Activated CD4-positive, alpha-beta T cell treated with anti-CD3 and anti-CD28 coated beads for 36 hours (primary cell): ENCODE results near the gene ATE1. TPM values are rescaled to one million over a fixed set of nuclear protein-coding genes. Genes with fewer than 3 reads are reported as not detected.
"Not testable (repeated sequence)": the region's sequence is repeated elsewhere in the genome, so short reads cannot be mapped to it uniquely, and the experiment has no call there.

Experiments used
- ATAC-seq: fragments of 200-7000 bp; cut with Tn5 transposase; one replicate; pipeline ENCODE4 v1.10.0; 2021; ENCODE audit warnings: mild to moderate bottlenecking, moderate library complexity
- CTCF ChIA-PET: fragments of 350-600 bp; sonication (Branson Sonifier 250); formaldehyde crosslinking; loops from one replicate; lab custom pipeline; 2021; ENCODE audit warnings: antibody characterized with exemption; lab: Charles Lee
- POLR2A ChIA-PET: fragments of 350-600 bp; sonication (Branson Sonifier 250); formaldehyde crosslinking; loops from one replicate; lab custom pipeline; 2021; ENCODE audit warnings: antibody characterized with exemption, inconsistent platforms; lab: Charles Lee
- DNase-seq: peaks from one replicate; pipeline ENCODE4 v3.0.0-alpha.2; 2020
- H3K27ac Mint-ChIP-seq: one replicate; pipeline ENCODE4 v1.8.0; 2021; ENCODE audit warnings: mixed read lengths
- H3K27me3 Mint-ChIP-seq: one replicate; pipeline ENCODE4 v1.8.0; 2021; ENCODE audit warnings: mixed read lengths
- H3K36me3 Mint-ChIP-seq: one replicate; pipeline ENCODE4 v1.8.0; 2021; ENCODE audit warnings: low read depth, mixed read lengths
- H3K4me1 Mint-ChIP-seq: one replicate; pipeline ENCODE4 v1.8.0; 2021; ENCODE audit warnings: mixed read lengths
- H3K4me3 Mint-ChIP-seq: one replicate; pipeline ENCODE4 v1.8.0; 2021; ENCODE audit warnings: mild to moderate bottlenecking, moderate library complexity, mixed read lengths
- H3K9me3 Mint-ChIP-seq: one replicate; pipeline ENCODE4 v1.8.0; 2021; ENCODE audit warnings: low read depth, mixed read lengths
- intact Hi-C, 2 experiments: fragments of 100-400 bp; cut with DNase I in 1 of 2; cut with micrococcal nuclease in 1 of 2; formaldehyde crosslinking; loops; one replicate each; pipeline versions ENCODE4 v1.14.2 to v1.15.1; 2022 to 2024; cut with DNase I, micrococcal nuclease
- total RNA-seq, 2 experiments: library from RNA; stranded (reverse); gene quantifications; one replicate each; pipeline ENCODE4 v1.2.3, GENCODE V29; 2021

ATE1 gene
- total RNA-seq, 2 experiments from 2014 or later: 23.2 to 23.9 TPM

DNA sequence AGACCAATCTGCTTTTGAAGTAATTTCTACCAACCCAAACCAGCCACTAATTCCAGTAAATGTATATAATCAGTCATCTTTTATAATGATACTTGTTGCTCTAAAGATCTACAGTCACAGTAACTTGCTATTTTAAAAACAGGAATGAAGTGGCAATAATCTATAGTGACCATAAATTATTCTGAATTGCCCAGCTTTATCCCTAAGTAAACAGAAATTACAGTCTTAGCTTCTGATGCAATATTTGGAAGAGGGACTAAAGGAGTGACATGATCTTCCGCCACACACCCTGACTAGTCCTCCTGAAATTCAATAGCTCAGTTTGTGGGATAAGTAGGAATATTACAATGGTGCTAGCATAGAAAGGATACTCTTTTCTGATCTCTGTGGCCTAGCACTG is 96.1 kb downstream of the ATE1 start:
- H3K36me3 Mint-ChIP-seq: peaks cover 60% of the 10 kb centered on the region
- ChIA-PET POLR2A (no interaction called here), CTCF (interaction anchor here (1.2 kb wide), 1 partner anchor 68 kb away, joined by 3 read pairs; no protein-coding TSS in a partner anchor)
- DNase-seq (no peak), ATAC-seq (no peak)
- no peak overlapping the region for H3K4me3 Mint-ChIP-seq
- H3K4me1 Mint-ChIP-seq: peaks cover 4% of the 10 kb centered on the region
- H3K9me3 Mint-ChIP-seq: peaks cover 1% of the 10 kb centered on the region
- H3K27me3 Mint-ChIP-seq: no peaks in the 10 kb centered on the region
- no peak overlapping the region for H3K27ac Mint-ChIP-seq
- intact Hi-C loops: no loop called here

DNA sequence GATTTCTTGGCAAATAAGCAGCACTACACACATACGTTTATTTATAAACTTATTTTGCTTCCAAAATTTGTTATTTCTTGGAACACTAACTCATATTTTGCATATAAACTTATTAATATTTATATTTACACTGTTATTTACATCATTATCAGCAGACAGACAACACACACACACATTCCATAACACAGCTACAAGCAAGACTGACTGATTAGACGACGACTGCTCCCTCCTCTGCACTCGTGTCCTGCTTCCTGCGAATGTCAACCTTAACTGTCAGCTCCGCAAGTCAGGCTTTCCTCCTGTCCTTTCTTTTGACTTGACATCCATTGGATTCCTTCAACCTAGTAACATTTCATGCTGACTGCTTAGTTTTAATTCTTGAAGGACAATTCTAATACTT is 96.6 kb downstream of the ATE1 start:
- no peak for DNase-seq
- peaks cover 4% of the 10 kb centered on the region for H3K4me1 Mint-ChIP-seq
- no peak for ATAC-seq
- no peaks in the 10 kb centered on the region for H3K27me3 Mint-ChIP-seq
- peaks cover 1% of the 10 kb centered on the region for H3K9me3 Mint-ChIP-seq
- intact Hi-C loops: no loop called here
- no peak overlapping the region for H3K4me3 Mint-ChIP-seq
- ChIA-PET POLR2A (no interaction called here), CTCF (interaction anchor here (1.2 kb wide), 1 partner anchor 69 kb away, joined by 3 read pairs; no protein-coding TSS in a partner anchor)
- H3K36me3 Mint-ChIP-seq: peaks cover 62% of the 10 kb centered on the region
- H3K27ac Mint-ChIP-seq: no peak overlapping the region

DNA sequence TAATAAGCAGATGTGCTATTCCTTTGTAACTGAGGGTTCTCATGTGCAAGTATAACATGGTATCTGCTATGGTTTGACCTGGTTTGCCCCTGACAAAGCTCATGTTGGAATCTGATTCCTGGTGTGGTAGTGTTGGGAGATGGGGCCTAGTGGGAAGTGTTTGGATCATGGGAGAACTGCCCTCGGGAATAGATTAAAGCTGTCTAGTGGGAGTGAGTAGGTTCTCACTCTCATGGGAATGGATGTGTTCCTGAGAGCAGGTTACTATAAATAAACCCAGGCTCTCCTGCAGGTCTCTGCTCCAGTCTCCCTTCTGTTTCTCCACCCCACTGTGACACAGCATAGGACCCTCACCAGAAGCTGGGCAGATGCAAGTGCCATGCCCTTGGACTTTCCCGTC is 97.7 kb downstream of the ATE1 start:
- Mint-ChIP-seq H3K27me3 (no peaks in the 10 kb centered on the region), H3K27ac (no peak overlapping the region), H3K36me3 (peaks cover 55% of the 10 kb centered on the region), H3K9me3 (peaks cover 1% of the 10 kb centered on the region), H3K4me3 (no peak overlapping the region), H3K4me1 (peaks cover 4% of the 10 kb centered on the region)
- intact Hi-C loops: no loop called here
- no peak for ATAC-seq
- ChIA-PET CTCF (interaction anchor here (0.8 to 1.1 kb wide), 2 partner anchors 55 to 57 kb away, joined by 3 read pairs; no protein-coding TSS in a partner anchor), POLR2A (no interaction called here)
- no peak for DNase-seq

DNA sequence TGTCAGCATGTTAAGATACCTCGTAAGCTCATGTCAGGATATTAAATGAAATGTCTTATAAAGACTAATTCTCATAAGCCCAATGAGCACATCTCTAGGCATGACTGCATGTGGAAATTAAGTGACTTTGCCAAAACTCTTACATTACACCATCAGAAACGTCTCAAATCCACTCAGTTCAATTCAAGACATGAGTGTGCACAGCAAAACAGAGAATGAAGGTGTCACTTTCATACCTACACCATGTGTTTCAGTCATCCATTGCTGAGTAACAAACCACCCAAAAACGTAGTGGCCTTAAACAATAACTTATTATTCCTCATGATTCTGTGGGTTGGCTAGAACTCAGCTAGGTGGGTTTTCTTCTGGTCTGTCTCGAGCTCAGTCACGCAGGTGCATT is 99.8 kb downstream of the ATE1 start:
- Mint-ChIP-seq H3K4me3 (no peak overlapping the region), H3K36me3 (peaks cover 43% of the 10 kb centered on the region), H3K27ac (no peak overlapping the region), H3K9me3 (peaks cover 1% of the 10 kb centered on the region), H3K4me1 (peaks cover 4% of the 10 kb centered on the region), H3K27me3 (no peaks in the 10 kb centered on the region)
- CTCF ChIA-PET: interaction anchor here (0.6 to 1.2 kb wide), 3 partner anchors 29 to 73 kb away, joined by 3 to 4 read pairs (median 3); no protein-coding TSS in a partner anchor
- intact Hi-C loops: loop anchor here in 1 of 2 experiments (5.0 kb wide), 1 partner anchor 76 kb away; no protein-coding TSS in a partner anchor
- POLR2A ChIA-PET: no interaction called here
- peak; percentile 86 for ATAC-seq
- DNase-seq: no peak

DNA sequence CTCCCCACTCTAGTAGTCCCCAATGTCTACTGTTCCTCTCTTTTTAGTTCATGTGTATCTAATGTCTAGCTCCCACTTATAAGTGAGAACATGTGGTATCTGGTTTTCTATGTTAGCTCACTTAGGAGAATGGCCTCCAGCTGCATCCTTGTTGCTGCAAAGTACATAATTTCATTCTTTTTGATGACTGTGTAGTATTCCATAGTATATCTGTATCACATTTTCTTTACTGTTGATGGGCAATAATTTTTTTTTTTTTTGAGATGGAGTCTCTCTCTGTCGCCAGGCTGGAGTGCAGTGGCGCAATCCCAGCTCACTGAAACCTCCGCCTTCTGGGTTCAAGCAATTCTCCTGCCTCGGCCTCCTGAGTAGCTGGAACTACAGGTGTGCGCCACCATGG is 101.1 kb downstream of the ATE1 start:
- H3K36me3 Mint-ChIP-seq: peaks cover 35% of the 10 kb centered on the region
- H3K4me1 Mint-ChIP-seq, H3K4me3 Mint-ChIP-seq, H3K27me3 Mint-ChIP-seq, H3K9me3 Mint-ChIP-seq, H3K27ac Mint-ChIP-seq, DNase-seq, POLR2A ChIA-PET, ATAC-seq: not testable (repeated sequence)
- CTCF ChIA-PET: interaction anchor here (0.7 to 0.9 kb wide), 2 partner anchors 40 to 74 kb away, joined by 3 to 5 read pairs; no protein-coding TSS in a partner anchor
- intact Hi-C loops: loop anchor here in 1 of 2 experiments (5.0 kb wide), 1 partner anchor 74 kb away; no protein-coding TSS in a partner anchor

DNA sequence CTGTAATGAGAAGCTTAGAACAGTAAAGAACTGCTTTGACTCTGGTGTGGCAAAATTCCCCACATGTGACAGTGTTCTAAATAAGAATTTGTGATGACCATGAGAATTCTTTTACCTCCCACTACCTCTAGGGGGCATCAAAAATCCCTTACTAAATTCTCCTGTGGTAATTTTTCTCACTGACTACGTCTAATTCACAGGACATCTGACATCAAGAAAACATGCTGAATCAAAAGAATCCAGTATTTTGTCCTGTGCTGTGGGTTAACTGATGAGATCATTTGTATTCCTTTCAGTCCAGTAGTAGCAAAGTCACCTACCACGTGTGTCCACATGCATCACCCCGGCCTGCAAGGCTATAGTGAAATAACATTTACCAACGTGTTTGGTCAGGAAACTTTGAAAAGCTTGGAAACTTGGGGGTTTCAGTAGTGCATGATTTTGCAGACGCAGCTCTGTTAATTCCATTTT is 103.8 kb downstream of the ATE1 start:
- POLR2A ChIA-PET: no interaction called here
- peak; percentile 46 for ATAC-seq
- H3K4me1 Mint-ChIP-seq: peaks cover 4% of the 10 kb centered on the region

DNA sequence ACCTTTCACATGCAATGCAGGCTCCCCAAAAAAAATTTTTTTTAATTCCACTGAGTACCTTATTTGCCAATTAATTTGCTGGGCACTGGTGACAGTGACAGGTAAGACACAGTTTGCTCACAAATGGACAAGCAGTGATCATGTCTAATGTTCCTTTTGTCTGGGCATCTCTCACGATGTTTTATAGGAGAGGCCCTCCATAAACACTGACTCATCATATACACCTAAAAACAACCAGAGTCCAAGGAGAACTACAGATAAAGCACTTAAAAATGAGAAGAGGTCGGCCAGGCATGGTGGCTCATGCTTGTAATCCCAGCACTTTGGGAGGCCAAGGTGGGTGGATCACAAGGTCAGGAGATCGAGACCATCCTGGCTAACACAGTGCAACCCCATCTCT is 105.1 kb downstream of the ATE1 start:
- no peak overlapping the region for H3K27ac Mint-ChIP-seq
- DNase-seq (no peak), ATAC-seq (no peak)
- no peak overlapping the region for H3K4me3 Mint-ChIP-seq
- no peaks in the 10 kb centered on the region for H3K27me3 Mint-ChIP-seq
- ChIA-PET CTCF (interaction anchor here (1.0 to 3.2 kb wide), 8 partner anchors 10 to 78 kb away, joined by 3 to 21 read pairs (median 6); no protein-coding TSS in a partner anchor), POLR2A (no interaction called here)
- H3K4me1 Mint-ChIP-seq: no peaks in the 10 kb centered on the region
- intact Hi-C loops: no loop called here
- H3K36me3 Mint-ChIP-seq: peaks cover 12% of the 10 kb centered on the region
- H3K9me3 Mint-ChIP-seq: no peaks in the 10 kb centered on the region

More for the DNA sequence above, 103.8 kb downstream of the ATE1 start:
- CTCF ChIA-PET: interaction anchor here (0.5 to 3.2 kb wide), 22 partner anchors 9 to 881 kb away, joined by 3 to 21 read pairs (median 5); no protein-coding TSS in a partner anchor
- Mint-ChIP-seq H3K36me3 (peaks cover 24% of the 10 kb centered on the region), H3K27me3 (no peaks in the 10 kb centered on the region), H3K9me3 (no peaks in the 10 kb centered on the region), H3K4me3 (no peak overlapping the region), H3K27ac (no peak overlapping the region)
- intact Hi-C loops: loop anchor here (1.0 kb wide), 2 partner anchors 63 to 76 kb away; no protein-coding TSS in a partner anchor
- no peak for DNase-seq

DNA sequence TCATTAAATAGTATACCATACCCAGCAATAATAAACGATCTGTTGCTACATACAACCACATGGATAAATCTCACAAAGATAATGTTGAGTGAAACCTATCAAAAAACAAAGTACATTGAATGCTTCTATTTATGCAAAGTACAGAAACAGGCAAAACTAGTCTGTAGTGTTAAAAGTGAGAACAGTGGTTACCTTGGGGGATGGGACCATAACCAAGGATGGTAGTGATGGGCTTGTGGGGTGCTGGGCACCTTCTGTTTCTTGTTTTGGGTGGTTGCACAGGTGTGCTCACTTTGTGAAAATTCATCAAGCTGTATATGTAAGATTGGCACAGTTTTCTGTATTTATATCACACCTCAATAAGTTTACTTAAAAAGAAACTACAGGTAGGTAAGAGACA is 105.7 kb downstream of the ATE1 start:
- intact Hi-C loops: no loop called here
- POLR2A ChIA-PET: no interaction called here
- Mint-ChIP-seq H3K9me3 (no peaks in the 10 kb centered on the region), H3K4me3 (no peak overlapping the region), H3K36me3 (peaks cover 7% of the 10 kb centered on the region), H3K27me3 (no peaks in the 10 kb centered on the region), H3K4me1 (no peaks in the 10 kb centered on the region), H3K27ac (no peak overlapping the region)
- DNase-seq: no peak
- ATAC-seq: no peak
- CTCF ChIA-PET: interaction anchor here (1.9 to 2.0 kb wide), 2 partner anchors 12 to 14 kb away, joined by 5 to 7 read pairs; no protein-coding TSS in a partner anchor

DNA sequence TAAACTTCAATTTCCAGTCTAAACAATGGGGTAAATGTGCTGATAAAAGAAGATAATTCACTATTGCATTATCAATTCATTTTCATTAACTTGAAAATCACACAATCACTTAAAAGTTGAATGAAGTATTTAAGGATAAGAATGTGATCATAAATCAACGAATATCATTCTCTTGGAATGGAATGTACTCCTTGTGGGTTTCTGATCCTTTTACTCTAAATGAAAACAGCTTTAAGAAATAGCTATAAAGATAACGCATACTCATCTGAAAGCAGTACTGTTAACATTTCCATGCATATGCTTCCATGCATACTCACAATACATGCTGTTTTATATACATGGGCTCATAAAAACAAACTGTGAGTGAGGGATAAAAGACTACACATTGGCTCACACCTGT is 108.8 kb downstream of the ATE1 start:
- Mint-ChIP-seq H3K27me3 (no peaks in the 10 kb centered on the region), H3K9me3 (no peaks in the 10 kb centered on the region), H3K4me1 (no peaks in the 10 kb centered on the region), H3K4me3 (no peak overlapping the region), H3K36me3 (peaks cover 4% of the 10 kb centered on the region), H3K27ac (no peak overlapping the region)
- DNase-seq: no peak
- no peak for ATAC-seq
- ChIA-PET CTCF (interaction anchor here (0.5 kb wide), 1 partner anchor 95 kb away, joined by 4 read pairs; no protein-coding TSS in a partner anchor), POLR2A (no interaction called here)
- intact Hi-C loops: no loop called here

DNA sequence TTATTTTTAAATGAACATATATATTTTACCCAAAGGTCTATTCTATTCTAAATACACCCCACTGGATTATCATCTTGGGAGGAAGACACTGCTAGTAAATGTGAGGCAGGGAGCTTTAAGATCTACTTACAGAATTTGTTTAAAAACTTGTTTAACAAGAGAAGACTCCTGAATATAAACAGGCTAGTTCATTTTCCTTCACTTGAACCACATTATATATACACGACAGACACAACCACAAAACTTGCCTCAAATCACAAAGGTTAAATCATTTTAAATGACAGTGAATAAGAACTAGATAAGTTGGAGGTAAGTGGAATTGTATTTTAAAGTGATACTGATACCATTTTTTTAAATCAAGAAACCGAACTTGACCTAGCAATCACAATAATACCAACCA is 109.2 kb downstream of the ATE1 start:
- H3K9me3 Mint-ChIP-seq: no peaks in the 10 kb centered on the region
- CTCF ChIA-PET: interaction anchor here (0.5 to 0.6 kb wide), 2 partner anchors 63 to 96 kb away, joined by 3 to 4 read pairs; no protein-coding TSS in a partner anchor
- POLR2A ChIA-PET: no interaction called here

DNA sequence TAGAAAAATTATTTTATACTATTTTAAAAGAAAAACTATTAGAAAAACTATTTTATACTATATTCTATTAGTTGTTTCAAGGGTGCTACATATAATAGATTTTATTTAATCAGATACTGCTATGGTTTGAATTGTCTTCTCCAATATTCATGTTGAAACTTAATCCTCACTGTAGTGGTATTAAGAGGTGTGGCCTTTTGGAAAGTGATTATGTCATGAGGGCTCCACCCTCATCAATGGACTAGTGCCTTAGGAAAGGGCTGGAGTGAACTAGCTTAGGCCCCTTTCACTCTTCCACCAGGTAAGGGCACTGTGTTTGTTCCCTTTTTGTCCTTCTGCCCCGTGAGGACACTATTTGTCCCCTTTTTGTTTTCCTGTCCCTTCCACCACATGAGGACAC is 111.6 kb downstream of the ATE1 start:
- CTCF ChIA-PET: interaction anchor here (1.9 kb wide), 1 partner anchor 8 kb away, joined by 7 read pairs; no protein-coding TSS in a partner anchor
- Mint-ChIP-seq H3K4me1 (no peaks in the 10 kb centered on the region), H3K9me3 (no peaks in the 10 kb centered on the region), H3K4me3 (no peak overlapping the region), H3K27ac (no peak overlapping the region), H3K27me3 (no peaks in the 10 kb centered on the region), H3K36me3 (peaks cover 4% of the 10 kb centered on the region)
- POLR2A ChIA-PET: no interaction called here
- intact Hi-C loops: no loop called here
- no peak for DNase-seq
- ATAC-seq: no peak

More for the DNA sequence above, 109.2 kb downstream of the ATE1 start:
- Mint-ChIP-seq H3K27me3 (no peaks in the 10 kb centered on the region), H3K36me3 (peaks cover 4% of the 10 kb centered on the region), H3K27ac (no peak overlapping the region), H3K4me3 (no peak overlapping the region), H3K4me1 (no peaks in the 10 kb centered on the region)
- ATAC-seq (no peak), DNase-seq (no peak)
- intact Hi-C loops: no loop called here

DNA sequence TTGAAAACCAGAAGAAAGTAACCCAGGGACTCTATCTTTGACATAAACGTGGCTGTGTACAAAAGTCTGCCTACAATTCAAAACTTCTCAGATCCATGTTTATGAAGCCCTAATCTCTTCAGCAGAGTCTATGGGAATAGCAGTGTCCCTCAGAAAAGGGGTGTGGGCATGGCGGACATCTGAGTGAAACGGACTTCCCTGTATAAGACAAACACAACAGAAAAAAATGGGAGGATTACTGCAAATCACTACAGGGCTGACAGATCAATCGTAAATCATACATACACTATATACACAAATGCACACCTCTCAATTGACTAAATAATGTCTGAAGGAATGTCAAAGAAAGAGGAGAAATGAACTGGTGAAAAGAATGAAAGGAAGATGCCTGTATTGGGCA is 114.0 kb downstream of the ATE1 start:
- Mint-ChIP-seq H3K4me3 (no peak overlapping the region), H3K36me3 (peaks cover 4% of the 10 kb centered on the region), H3K27me3 (no peaks in the 10 kb centered on the region), H3K4me1 (no peaks in the 10 kb centered on the region), H3K9me3 (no peaks in the 10 kb centered on the region), H3K27ac (no peak overlapping the region)
- ChIA-PET POLR2A (no interaction called here), CTCF (interaction anchor here (0.6 kb wide), 1 partner anchor 287 kb away, joined by 3 read pairs; no protein-coding TSS in a partner anchor)
- intact Hi-C loops: no loop called here
- no peak for ATAC-seq
- no peak for DNase-seq
